Tibial artery (tissue), 4 donors: ENCODE data around the gene MPC2.
"Not testable (repeated sequence)": the region's sequence is repeated elsewhere in the genome, so short reads cannot be mapped to it uniquely, and the experiment has no call there.

Source experiments
- DNase-seq, 2 donors: peaks; one replicate each; pipeline ENCODE4 v3.0.0-alpha.2; 2019
- H3K27ac ChIP-seq, 2 donors: fragments of 200-600 bp; sonication (generic) in 1 of 2; 1 replicate in 1 of 2; 2 replicates in 1 of 2; pipeline ENCODE4 v1.5.1; 2018 to 2019; ENCODE audit warnings: mild to moderate bottlenecking in 1 of 2
- H3K27me3 ChIP-seq, 2 donors: fragments of 200-600 bp; sonication (generic) in 1 of 2; one replicate each; pipeline versions ENCODE4 v1.5.1 to v1.6.0; 2016 to 2019
- H3K36me3 ChIP-seq, 3 donors: fragments of 200-600 bp; sonication (generic) in 2 of 3; one replicate each; pipeline ENCODE4 v1.5.1; 2016 to 2019; ENCODE audit warnings: mild to moderate bottlenecking in 2 of 3
- H3K4me1 ChIP-seq, 4 donors: fragments of 200-600 bp; sonication (generic) in 2 of 4; 1 replicate in 3 of 4; 2 replicates in 1 of 4; pipeline ENCODE4 v1.5.1; 2016 to 2019
- H3K4me3 ChIP-seq, 2 donors: fragments of 200-600 bp; sonication (generic) in 1 of 2; 1 replicate in 1 of 2; 2 replicates in 1 of 2; pipeline ENCODE4 v1.5.1; 2018 to 2019; ENCODE audit warnings: mild to moderate bottlenecking in 2 of 2
- H3K9me3 ChIP-seq, 3 donors: fragments of 200-600 bp; sonication (generic) in 1 of 3; one replicate each; pipeline ENCODE4 v1.5.1; 2016 to 2019
- CTCF ChIP-seq, 2 experiments: fragments of 200-600 bp in 1 of 2; fragments of 450-650 bp in 1 of 2; IDR thresholded peaks; one replicate each; pipeline ENCODE4 v1.5.1; 2017 to 2019; ENCODE audit warnings: antibody characterized with exemption in 2 of 2, mild to moderate bottlenecking in 1 of 2, moderate library complexity in 1 of 2
- intact Hi-C: fragments of 100-400 bp; cut with DNase I; formaldehyde crosslinking; loops from one replicate; pipeline ENCODE4 v1.15.0; 2023; ENCODE audit warnings: low total_unique reads

MPC2 gene

GRCh38 chr1:167900907-167901306, 36.0 kb downstream of the MPC2 start:
- peaks cover 0 to 14% (median 12%) of the 10 kb centered on the region in 4 donors for H3K4me1 ChIP-seq
- no peaks in the 10 kb centered on the region for H3K9me3 ChIP-seq
- no peak for DNase-seq
- no peak overlapping the region for H3K4me3 ChIP-seq
- no peaks in the 10 kb centered on the region for H3K27me3 ChIP-seq
- intact Hi-C loops: no loop called here
- H3K27ac ChIP-seq: no peak overlapping the region
- no peak for TF ChIP-seq CTCF (IDR thresholded peaks at IDR 0.05)
- H3K36me3 ChIP-seq: no peaks in the 10 kb centered on the region

- intact Hi-C loops: no loop called here
- H3K27ac ChIP-seq: peak overlapping the region; percentile 43 to 56
- peak; percentile 72 to 90 for DNase-seq
These were observed 37.6 kb downstream of the MPC2 start for GRCh38 chr1:167899253-167899681.

GRCh38 chr1:167898578-167899222, 38.2 kb downstream of the MPC2 start:
- Histone ChIP-seq H3K27me3 (no peaks in the 10 kb centered on the region), H3K9me3 (no peaks in the 10 kb centered on the region), H3K36me3 (no peaks in the 10 kb centered on the region), H3K27ac (peak overlapping the region; percentile 43 to 56), H3K4me1 (peaks cover 0 to 14% (median 12%) of the 10 kb centered on the region in 4 donors), H3K4me3 (no peak overlapping the region)
- DNase-seq: no peak
- intact Hi-C loops: no loop called here
- no peak for TF ChIP-seq CTCF (IDR thresholded peaks at IDR 0.05)

More at GRCh38 chr1:167899253-167899681, 37.6 kb downstream of the MPC2 start:
- H3K9me3 ChIP-seq: no peaks in the 10 kb centered on the region
- no peak overlapping the region for H3K4me3 ChIP-seq
- H3K4me1 ChIP-seq: peaks cover 0 to 14% (median 12%) of the 10 kb centered on the region in 4 donors
- no peaks in the 10 kb centered on the region for H3K36me3 ChIP-seq
- no peak for TF ChIP-seq CTCF (IDR thresholded peaks at IDR 0.05)
- H3K27me3 ChIP-seq: no peaks in the 10 kb centered on the region

- H3K27me3 ChIP-seq: no peaks in the 10 kb centered on the region
- TF ChIP-seq CTCF (IDR thresholded peaks at IDR 0.05): no peak
- H3K27ac ChIP-seq: no peak overlapping the region
- no peak for DNase-seq
- peaks cover 0 to 2% (median under 1%) of the 10 kb centered on the region in 4 donors for H3K4me1 ChIP-seq
- no peaks in the 10 kb centered on the region for H3K36me3 ChIP-seq
- no peak overlapping the region for H3K4me3 ChIP-seq
- no peaks in the 10 kb centered on the region for H3K9me3 ChIP-seq
- intact Hi-C loops: no loop called here
These were observed 43.1 kb downstream of the MPC2 start for GRCh38 chr1:167893798-167894197.

- no peak for DNase-seq
- Histone ChIP-seq H3K9me3 (no peaks in the 10 kb centered on the region), H3K27me3 (no peaks in the 10 kb centered on the region), H3K4me3 (no peak overlapping the region), H3K4me1 (no peaks in the 10 kb centered on the region), H3K36me3 (no peaks in the 10 kb centered on the region), H3K27ac (no peak overlapping the region)
- no peak for TF ChIP-seq CTCF (IDR thresholded peaks at IDR 0.05)
- intact Hi-C loops: no loop called here
These were observed 46.5 kb downstream of the MPC2 start for GRCh38 chr1:167890400-167890799.

GRCh38 chr1:167887187-167887586, 49.7 kb downstream of the MPC2 start:
- H3K27ac ChIP-seq, intact Hi-C loops: not testable (repeated sequence)

More at GRCh38 chr1:167887187-167887586, 49.7 kb downstream of the MPC2 start:
- H3K36me3 ChIP-seq, H3K4me3 ChIP-seq, H3K4me1 ChIP-seq, H3K27me3 ChIP-seq, H3K9me3 ChIP-seq, DNase-seq: not testable (repeated sequence)
